Suprapubic skin (tissue), 4 donors: ENCODE data around the gene KCNJ4. TPM values are rescaled to one million over a fixed set of nuclear protein-coding genes. Genes with fewer than 3 reads are reported as not detected.
"Not testable (repeated sequence)": the region's sequence is repeated elsewhere in the genome, so short reads cannot be mapped to it uniquely, and the experiment has no call there.

Source experiments
- DNase-seq, 2 donors: peaks; one replicate each; pipeline ENCODE4 v3.0.0-alpha.2; 2019; ENCODE audit warnings: low spot score in 2 of 2
- H3K27ac ChIP-seq: fragments of 200-600 bp; sonication (generic); one replicate; pipeline ENCODE4 v1.5.1; 2019
- H3K27me3 ChIP-seq: fragments of 200-600 bp; sonication (generic); one replicate; pipeline ENCODE4 v1.5.1; 2019
- H3K36me3 ChIP-seq: fragments of 200-600 bp; sonication (generic); one replicate; pipeline ENCODE4 v1.5.1; 2019
- H3K4me1 ChIP-seq: fragments of 200-600 bp; sonication (generic); one replicate; pipeline ENCODE4 v1.5.1; 2019
- H3K4me3 ChIP-seq: fragments of 200-600 bp; sonication (generic); one replicate; pipeline ENCODE4 v1.5.1; 2019; ENCODE audit warnings: mild to moderate bottlenecking
- H3K9me3 ChIP-seq: fragments of 200-600 bp; sonication (generic); one replicate; pipeline ENCODE4 v1.5.1; 2019
- EP300 ChIP-seq: sonication (generic); formaldehyde crosslinking; IDR thresholded peaks from one replicate; pipeline ENCODE4 v1.6.1; 2017; ENCODE audit warnings: antibody characterized with exemption
- POLR2A ChIP-seq, 2 donors: fragments of 450-650 bp; IDR thresholded peaks; one replicate each; pipeline ENCODE4 v1.6.1; 2017; ENCODE audit warnings: antibody characterized with exemption in 2 of 2, mild to moderate bottlenecking in 2 of 2, moderate library complexity in 2 of 2
- POLR2AphosphoS5 ChIP-seq, 3 donors: sonication (generic); formaldehyde crosslinking; IDR thresholded peaks; one replicate each; pipeline ENCODE4 v1.6.1; 2017; ENCODE audit warnings: antibody characterized with exemption in 3 of 3
- WGBS: methylation state at CpG from one replicate; pipeline ENCODE4 v1.1.5; 2018; 5-methylcytosine and 5-hydroxymethylcytosine counted together
- total RNA-seq, 4 donors: library from RNA; depleted of rRNA; stranded (reverse); fragments of >200 nt; gene quantifications; one replicate each; pipeline ENCODE4 v1.1.0, GENCODE V29; 2016
- TF ChIP-seq, protein P1 (sequence below), 2 donors: fragments of 200-600 bp in 1 of 2; fragments of 450-650 bp in 1 of 2; sonication (generic) in 1 of 2; IDR thresholded peaks; one replicate each; pipeline ENCODE4 v1.5.1; 2016 to 2019; ENCODE audit warnings: antibody characterized with exemption in 2 of 2, mild to moderate bottlenecking in 1 of 2, moderate library complexity in 1 of 2

KCNJ4 gene
- total RNA-seq, 4 donors from 2014 or later = 0.21 to 0.55 (median 0.32) TPM; not detected in 1

DNA sequence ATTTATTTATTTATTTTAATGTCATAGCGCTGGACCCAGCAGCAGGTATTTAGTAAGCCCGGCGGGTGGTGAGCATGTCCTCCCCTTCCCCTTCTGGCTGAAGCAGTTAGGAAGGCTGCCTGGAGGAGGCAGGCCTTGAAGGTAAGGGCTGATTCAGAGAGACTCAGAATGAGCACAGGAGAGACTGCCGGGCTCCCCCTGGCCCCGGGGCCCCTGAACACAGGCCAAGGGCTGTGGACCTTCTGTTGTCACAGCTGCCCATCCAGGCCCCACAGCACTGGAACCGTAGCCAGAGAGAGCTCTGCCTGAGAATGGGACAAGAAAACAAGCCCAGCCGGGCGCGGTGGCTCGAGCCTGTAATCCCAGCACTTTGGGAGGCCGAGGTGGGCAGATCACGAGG, 52.8 kb downstream of the KCNJ4 start:
- TF ChIP-seq, protein P1, sequence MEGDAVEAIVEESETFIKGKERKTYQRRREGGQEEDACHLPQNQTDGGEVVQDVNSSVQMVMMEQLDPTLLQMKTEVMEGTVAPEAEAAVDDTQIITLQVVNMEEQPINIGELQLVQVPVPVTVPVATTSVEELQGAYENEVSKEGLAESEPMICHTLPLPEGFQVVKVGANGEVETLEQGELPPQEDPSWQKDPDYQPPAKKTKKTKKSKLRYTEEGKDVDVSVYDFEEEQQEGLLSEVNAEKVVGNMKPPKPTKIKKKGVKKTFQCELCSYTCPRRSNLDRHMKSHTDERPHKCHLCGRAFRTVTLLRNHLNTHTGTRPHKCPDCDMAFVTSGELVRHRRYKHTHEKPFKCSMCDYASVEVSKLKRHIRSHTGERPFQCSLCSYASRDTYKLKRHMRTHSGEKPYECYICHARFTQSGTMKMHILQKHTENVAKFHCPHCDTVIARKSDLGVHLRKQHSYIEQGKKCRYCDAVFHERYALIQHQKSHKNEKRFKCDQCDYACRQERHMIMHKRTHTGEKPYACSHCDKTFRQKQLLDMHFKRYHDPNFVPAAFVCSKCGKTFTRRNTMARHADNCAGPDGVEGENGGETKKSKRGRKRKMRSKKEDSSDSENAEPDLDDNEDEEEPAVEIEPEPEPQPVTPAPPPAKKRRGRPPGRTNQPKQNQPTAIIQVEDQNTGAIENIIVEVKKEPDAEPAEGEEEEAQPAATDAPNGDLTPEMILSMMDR (IDR thresholded peaks at IDR 0.05) = no peak
- TF ChIP-seq POLR2AphosphoS5 (IDR thresholded peaks at IDR 0.05) (no peak), POLR2A (IDR thresholded peaks at IDR 0.05) (no peak), EP300 (no peak)
- Histone ChIP-seq H3K27ac (no peak overlapping the region), H3K36me3 (no peaks in the 10 kb centered on the region), H3K27me3 (no peaks in the 10 kb centered on the region), H3K4me3 (no peak overlapping the region), H3K4me1 (peaks cover 9% of the 10 kb centered on the region), H3K9me3 (no peaks in the 10 kb centered on the region)
- 95% methylated on average over 12 of the region's 12 CpGs for WGBS
- DNase-seq = no peak

DNA sequence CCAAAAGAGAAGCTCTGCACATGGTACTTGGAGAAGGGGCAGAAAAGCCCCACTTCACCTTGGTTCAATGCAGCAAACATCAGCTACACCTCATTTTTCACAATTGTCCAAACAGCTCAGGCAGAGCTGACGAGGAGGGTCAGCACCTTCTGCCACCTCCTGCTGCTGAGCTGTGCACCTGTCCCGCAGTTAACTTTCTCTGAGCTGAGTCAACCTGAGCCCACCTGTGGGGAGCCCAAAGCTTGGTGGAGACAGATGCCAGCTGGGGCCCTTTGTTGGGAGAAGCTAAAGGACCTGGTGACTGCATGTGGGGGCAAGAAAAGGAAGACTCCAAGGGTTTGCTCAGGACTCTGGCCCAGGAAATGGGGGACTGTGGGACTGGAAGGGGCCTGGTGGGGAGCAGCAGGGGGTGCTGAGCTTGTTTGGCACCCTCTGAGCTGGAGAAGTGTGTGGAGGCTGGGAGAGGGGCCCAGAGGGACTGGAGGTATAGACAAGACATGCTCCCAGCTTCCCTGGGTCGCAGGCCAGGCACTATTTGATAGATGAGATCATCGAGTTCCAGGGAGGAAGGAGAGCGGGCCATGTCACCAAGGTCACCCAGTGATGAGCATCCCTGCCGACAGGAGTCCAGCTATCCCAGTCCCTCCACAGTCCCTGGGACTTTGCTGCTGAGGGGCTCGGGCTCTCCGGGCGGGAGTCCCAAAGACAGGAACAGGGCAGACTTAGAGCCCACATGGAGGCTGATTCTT, 53.5 kb downstream of the KCNJ4 start:
- Histone ChIP-seq H3K4me1 (peaks cover 15% of the 10 kb centered on the region), H3K9me3 (no peaks in the 10 kb centered on the region), H3K27me3 (no peaks in the 10 kb centered on the region), H3K4me3 (no peak overlapping the region), H3K36me3 (no peaks in the 10 kb centered on the region), H3K27ac (no peak overlapping the region)
- 84% methylated on average over 8 of the region's 9 CpGs for WGBS
- DNase-seq = no peak
- TF ChIP-seq POLR2AphosphoS5 (IDR thresholded peaks at IDR 0.05) (no peak), POLR2A (IDR thresholded peaks at IDR 0.05) (no peak), EP300 (no peak)
- TF ChIP-seq, protein P1 (IDR thresholded peaks at IDR 0.05) = no peak

DNA sequence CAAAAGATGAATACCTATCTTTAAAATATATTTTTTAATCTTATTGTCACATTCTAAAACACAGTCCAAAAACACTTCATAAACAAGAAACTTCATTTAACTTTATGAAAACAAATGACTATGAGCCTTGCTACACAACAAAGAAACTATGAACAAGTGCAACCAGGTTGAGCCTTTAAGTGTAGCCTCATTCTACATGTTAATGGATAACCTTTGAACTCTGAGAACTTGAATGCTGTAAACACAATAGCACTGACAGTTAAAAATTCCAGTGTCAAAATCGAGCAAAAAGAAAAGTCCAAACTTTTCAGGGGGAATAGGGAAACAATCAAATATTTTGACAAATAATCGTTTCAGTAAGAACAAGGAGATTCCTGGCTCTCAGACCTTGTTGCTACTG, 54.7 kb downstream of the KCNJ4 start:
- 46% methylated on average over 2 of the region's 2 CpGs for WGBS
- H3K4me3 ChIP-seq, H3K9me3 ChIP-seq, H3K27me3 ChIP-seq, DNase-seq, H3K27ac ChIP-seq, H3K36me3 ChIP-seq: not testable (repeated sequence)
- H3K4me1 ChIP-seq = peaks cover 22% of the 10 kb centered on the region

GRCh38 chr22:38398609-38399461, 56.2 kb downstream of the KCNJ4 start:
- DNase-seq = peak; percentile 90 to 93
- peak overlapping the region; percentile 92 for H3K27ac ChIP-seq
- TF ChIP-seq, protein P1 (IDR thresholded peaks at IDR 0.05) = no peak
- peak in 1 of 2 donors; percentile 37 for TF ChIP-seq POLR2A (IDR thresholded peaks at IDR 0.05)

GRCh38 chr22:38398181-38398608, 56.8 kb downstream of the KCNJ4 start:
- H3K4me3 ChIP-seq = peak overlapping the region; percentile 92
- WGBS = no CpG with 5 or more reads among the region's 48 CpGs
- peak in 1 of 2 donors; percentile 78 for DNase-seq

More at GRCh38 chr22:38398609-38399461, 56.2 kb downstream of the KCNJ4 start:
- no peaks in the 10 kb centered on the region for H3K27me3 ChIP-seq
- no peaks in the 10 kb centered on the region for H3K9me3 ChIP-seq
- WGBS = under 1% methylated on average over 15 of the region's 102 CpGs
- peak overlapping the region; percentile 92 for H3K4me3 ChIP-seq
- H3K36me3 ChIP-seq = no peaks in the 10 kb centered on the region
- peaks cover 26% of the 10 kb centered on the region for H3K4me1 ChIP-seq

More at GRCh38 chr22:38398181-38398608, 56.8 kb downstream of the KCNJ4 start:
- not testable (repeated sequence) for H3K27me3 ChIP-seq, H3K36me3 ChIP-seq, H3K9me3 ChIP-seq
- peaks cover 26% of the 10 kb centered on the region for H3K4me1 ChIP-seq
- H3K27ac ChIP-seq = peak overlapping the region; percentile 92
